Measurements from ENCODE around the gene TTYH3. TPM values are rescaled to one million over a fixed set of nuclear protein-coding genes. Genes with fewer than 3 reads are reported as not detected.

Gene TTYH3
- total and polyA plus RNA-seq, 10 donors = 11.9 to 158 (median 72.8) TPM

- H3K9me3 ChIP-seq = no peaks in the 10 kb centered on the region
- 82 to 88% (median 83%) methylated on average over 9 to 12 of the region's 12 CpGs for WGBS, 5 donors
- peaks cover 0 to 26% (median 12%) of the 10 kb centered on the region in 6 donors for H3K4me1 ChIP-seq
- DNase-seq = no peak
- no peaks in the 10 kb centered on the region for H3K36me3 ChIP-seq
- no peak overlapping the region for H3K27ac ChIP-seq
- peaks cover 0 to 24% (median 0%) of the 10 kb centered on the region in 7 donors for H3K27me3 ChIP-seq (replicated peaks in 1 of 7)
- H3K4me3 ChIP-seq = no peak overlapping the region
- TF ChIP-seq POLR2AphosphoS5 (IDR thresholded peaks at IDR 0.05) = no peak
- no peak for TF ChIP-seq POLR2A (IDR thresholded peaks at IDR 0.05)
- no peak for TF ChIP-seq CTCF (IDR thresholded peaks at IDR 0.05 in 8 of 11, conservative IDR thresholded peaks at IDR 0.05 in 3 of 11)
- intact Hi-C loops (cut with DNase I; ENCODE audit: low total_unique reads) = no loop called here
Observed at GRCh38 chr7:2701832-2702593, 70.2 kb downstream of the TTYH3 start.

GRCh38 chr7:2702594-2702957, 70.8 kb downstream of the TTYH3 start:
- WGBS, 5 donors = 91 to 98% (median 96%) methylated on average over 7 to 22 of the region's 22 CpGs
- TF ChIP-seq POLR2AphosphoS5 (IDR thresholded peaks at IDR 0.05) = no peak
- TF ChIP-seq CTCF (IDR thresholded peaks at IDR 0.05 in 8 of 11, conservative IDR thresholded peaks at IDR 0.05 in 3 of 11) = no peak
- no peak for TF ChIP-seq POLR2A (IDR thresholded peaks at IDR 0.05)
- no peak overlapping the region for H3K27ac ChIP-seq
- no peak overlapping the region for H3K4me3 ChIP-seq
- H3K36me3 ChIP-seq = no peaks in the 10 kb centered on the region
- H3K27me3 ChIP-seq (replicated peaks in 1 of 7) = peaks cover 0 to 24% (median 0%) of the 10 kb centered on the region in 7 donors
- peaks cover 0 to 26% (median 14%) of the 10 kb centered on the region in 6 donors for H3K4me1 ChIP-seq
- H3K9me3 ChIP-seq = no peaks in the 10 kb centered on the region
- DNase-seq = no peak
- intact Hi-C loops (cut with DNase I; ENCODE audit: low total_unique reads) = no loop called here

- intact Hi-C loops (cut with DNase I; ENCODE audit: low total_unique reads) = no loop called here
- Histone ChIP-seq H3K4me1 (peaks cover 0 to 32% (median 23%) of the 10 kb centered on the region in 6 donors), H3K9me3 (no peaks in the 10 kb centered on the region), H3K4me3 (no peak overlapping the region), H3K36me3 (no peaks in the 10 kb centered on the region), H3K27ac (no peak overlapping the region), H3K27me3 (replicated peaks in 1 of 7) (peaks cover 0 to 19% (median 0%) of the 10 kb centered on the region in 7 donors)
- TF ChIP-seq CTCF (IDR thresholded peaks at IDR 0.05 in 8 of 11, conservative IDR thresholded peaks at IDR 0.05 in 3 of 11) (no peak), POLR2A (IDR thresholded peaks at IDR 0.05) (no peak), POLR2AphosphoS5 (IDR thresholded peaks at IDR 0.05) (no peak)
- WGBS, 5 donors = 86 to 89% (median 87%) methylated on average over 14 of the region's 14 CpGs
- no peak for DNase-seq
Observed at GRCh38 chr7:2705371-2706096, 73.7 kb downstream of the TTYH3 start.

- Histone ChIP-seq H3K4me3 (no peak overlapping the region), H3K9me3 (no peaks in the 10 kb centered on the region), H3K36me3 (no peaks in the 10 kb centered on the region), H3K27me3 (replicated peaks in 1 of 7) (peaks cover 0 to 18% (median 0%) of the 10 kb centered on the region in 7 donors), H3K4me1 (peaks cover 4 to 44% (median 30%) of the 10 kb centered on the region in 6 donors), H3K27ac (no peak overlapping the region)
- no peak for DNase-seq
- intact Hi-C loops (cut with DNase I; ENCODE audit: low total_unique reads) = no loop called here
- 75 to 87% (median 85%) methylated on average over 5 to 6 of the region's 6 CpGs for WGBS, 5 donors
- TF ChIP-seq CTCF (IDR thresholded peaks at IDR 0.05 in 8 of 11, conservative IDR thresholded peaks at IDR 0.05 in 3 of 11) (no peak), POLR2A (IDR thresholded peaks at IDR 0.05) (no peak), POLR2AphosphoS5 (IDR thresholded peaks at IDR 0.05) (no peak)
Observed at GRCh38 chr7:2706685-2707126, 74.9 kb downstream of the TTYH3 start.

Measured in spleen (tissue), 11 donors.